Fibroblast of lung (primary cell): ENCODE results near the gene ALPG. TPM values are rescaled to one million over a fixed set of nuclear protein-coding genes. Genes with fewer than 3 reads are reported as not detected.
"Not testable (repeated sequence)": the region's sequence is repeated elsewhere in the genome, so short reads cannot be mapped to it uniquely, and the experiment has no call there.

ENCODE experiments used
- DNase-seq, 2 donors: peaks; one replicate each; pipeline versions ENCODE4 v3.0.0 to v3.0.0-alpha.2; 2010; ENCODE audit warnings: low read depth in 2 of 2
- H2AFZ ChIP-seq: 2 replicates; pipeline ENCODE4 v1.5.1; 2012; ENCODE audit warnings: low read length, control low read depth, inconsistent platforms
- H3K27ac ChIP-seq: 2 replicates; pipeline ENCODE4 v1.5.1; 2011; ENCODE audit warnings: low read length, control low read depth; ENCODE audit not compliant: insufficient read depth
- H3K27me3 ChIP-seq: 2 replicates; pipeline ENCODE4 v1.5.1; 2011; ENCODE audit warnings: mild to moderate bottlenecking, low read length; ENCODE audit not compliant: control insufficient read depth, insufficient read depth
- H3K36me3 ChIP-seq: 2 replicates; pipeline ENCODE4 v1.5.1; 2011; ENCODE audit warnings: low read length; ENCODE audit not compliant: control insufficient read depth, insufficient read depth
- H3K4me1 ChIP-seq: 2 replicates; pipeline ENCODE4 v1.5.1; 2011; ENCODE audit warnings: low read length; ENCODE audit not compliant: control insufficient read depth, insufficient read depth; ENCODE audit errors: extremely low read depth
- H3K4me2 ChIP-seq: 2 replicates; pipeline ENCODE4 v1.5.1; 2011; ENCODE audit warnings: low read length, control low read depth; ENCODE audit not compliant: insufficient read depth; ENCODE audit errors: extremely low read depth
- H3K4me3 ChIP-seq, 4 experiments: fragments of 200-600 bp in 1 of 4; sonication (generic) in 1 of 4; replicated peaks in 1 of 4; 2 replicates each; pipeline ENCODE4 v1.5.1; 2011 to 2016; ENCODE audit warnings: low read length in 4 of 4, low read depth in 3 of 4, mild to moderate bottlenecking in 3 of 4, control low read depth in 2 of 4, inconsistent platforms in 1 of 4, mixed read lengths in 1 of 4; ENCODE audit not compliant: insufficient read depth in 1 of 4; ENCODE audit errors: control extremely low read depth in 1 of 4
- H3K79me2 ChIP-seq: 2 replicates; pipeline ENCODE4 v1.5.1; 2012; ENCODE audit warnings: mild to moderate bottlenecking, low read length, inconsistent platforms; ENCODE audit not compliant: control insufficient read depth, insufficient read depth
- H3K9ac ChIP-seq: 2 replicates; pipeline ENCODE4 v1.5.1; 2011; ENCODE audit warnings: mild to moderate bottlenecking, low read length, control low read depth; ENCODE audit not compliant: insufficient read depth
- H3K9me3 ChIP-seq: 2 replicates; pipeline ENCODE4 v1.5.1; 2012; ENCODE audit warnings: low read depth, low read length; ENCODE audit not compliant: control insufficient read depth, insufficient read depth
- H4K20me1 ChIP-seq: 2 replicates; pipeline ENCODE4 v1.5.1; 2011; ENCODE audit warnings: low read length; ENCODE audit not compliant: control insufficient read depth, insufficient read depth; ENCODE audit errors: extremely low read depth
- EZH2 ChIP-seq: IDR thresholded peaks from 2 replicates; pipeline ENCODE4 v1.5.1; 2012; ENCODE audit warnings: low read length, control low read depth, mild to moderate bottlenecking; ENCODE audit errors: missing control alignments
- polyA plus RNA-seq, 2 donors: library from polyadenylated mRNA; depleted of rRNA in 1 of 2; stranded (reverse) in 1 of 2; unstranded in 1 of 2; fragments of >200 nt; gene quantifications; 2 replicates each; pipeline ENCODE4 v1.2.1, GENCODE V29; 2011 to 2012; ENCODE audit warnings: missing spikeins in 1 of 2
- total RNA-seq: library from RNA; depleted of rRNA; stranded (reverse); fragments of >200 nt; gene quantifications from 2 replicates; pipeline ENCODE4 v1.2.1, GENCODE V29; 2014
- TF ChIP-seq, protein P1 (sequence below), 2 donors: IDR thresholded peaks in 1 of 2; conservative IDR thresholded peaks in 1 of 2; 1 replicate in 1 of 2; 2 replicates in 1 of 2; pipeline ENCODE4 v1.5.1; 2011 to 2012; ENCODE audit warnings: low read length in 2 of 2, control low read depth in 1 of 2, inconsistent platforms in 1 of 2, low read depth in 1 of 2, mild to moderate bottlenecking in 1 of 2

ALPG gene
- total and polyA plus RNA-seq, 2 donors (not counting 1 experiment from before 2014, with no cell fraction given) = not detected

DNA sequence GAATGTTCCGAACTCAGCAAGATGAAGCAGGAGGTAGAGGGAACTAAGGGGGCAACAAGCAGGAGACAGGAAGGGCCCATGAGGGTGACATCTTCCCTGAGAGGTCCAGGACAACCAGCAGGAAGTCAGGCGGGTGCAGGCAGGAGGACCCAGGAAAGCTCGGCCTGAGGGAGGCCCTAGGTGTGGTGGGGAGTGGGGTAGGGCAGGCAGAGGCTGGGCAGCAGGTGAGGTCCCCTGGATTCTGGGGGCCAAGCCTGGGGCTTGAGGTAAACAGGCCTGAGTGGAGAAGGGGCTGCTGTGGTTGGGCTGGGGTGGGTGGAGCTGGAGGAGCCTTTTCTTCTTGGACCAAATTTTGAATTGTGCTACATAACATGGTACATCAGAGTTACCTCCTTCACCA, 4.1 kb upstream of the ALPG start:
- H3K27me3 ChIP-seq = no peaks in the 10 kb centered on the region

DNA sequence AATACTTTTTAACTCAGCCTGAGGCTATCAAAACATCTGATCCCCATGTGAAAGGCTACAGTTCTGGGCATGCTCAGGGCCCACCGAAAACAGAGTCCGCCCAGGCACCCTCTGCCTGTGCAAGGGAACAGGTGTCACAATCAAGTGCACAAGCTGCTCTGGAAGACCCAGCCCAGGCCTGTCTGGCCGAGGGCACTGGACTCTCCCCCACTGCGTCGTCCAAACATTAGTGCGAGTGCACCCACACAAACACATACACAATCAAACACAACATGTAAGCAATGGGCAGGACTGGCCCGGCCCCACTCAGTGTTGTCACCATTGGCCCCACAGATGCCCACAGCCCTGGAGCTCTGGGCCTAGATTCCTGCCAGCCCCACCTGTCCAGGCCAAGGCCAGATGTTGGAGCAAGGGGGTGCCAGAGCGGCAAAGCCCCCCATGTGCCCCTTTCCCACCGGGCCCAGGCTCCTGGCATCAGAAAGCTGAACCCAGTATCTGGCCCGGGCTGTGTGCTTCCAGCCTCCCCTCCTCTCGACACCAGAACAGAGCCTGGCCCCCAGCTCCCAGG, 617 bp upstream of the ALPG start:
- no peak for DNase-seq
- no peaks in the 10 kb centered on the region for H4K20me1 ChIP-seq
- H3K4me1 ChIP-seq = no peaks in the 10 kb centered on the region
- H3K27me3 ChIP-seq = no peaks in the 10 kb centered on the region
- no peak overlapping the region for H3K9ac ChIP-seq
- no peak overlapping the region for H3K4me2 ChIP-seq
- no peaks in the 10 kb centered on the region for H3K36me3 ChIP-seq
- TF ChIP-seq EZH2 = no peak
- TF ChIP-seq, protein P1, sequence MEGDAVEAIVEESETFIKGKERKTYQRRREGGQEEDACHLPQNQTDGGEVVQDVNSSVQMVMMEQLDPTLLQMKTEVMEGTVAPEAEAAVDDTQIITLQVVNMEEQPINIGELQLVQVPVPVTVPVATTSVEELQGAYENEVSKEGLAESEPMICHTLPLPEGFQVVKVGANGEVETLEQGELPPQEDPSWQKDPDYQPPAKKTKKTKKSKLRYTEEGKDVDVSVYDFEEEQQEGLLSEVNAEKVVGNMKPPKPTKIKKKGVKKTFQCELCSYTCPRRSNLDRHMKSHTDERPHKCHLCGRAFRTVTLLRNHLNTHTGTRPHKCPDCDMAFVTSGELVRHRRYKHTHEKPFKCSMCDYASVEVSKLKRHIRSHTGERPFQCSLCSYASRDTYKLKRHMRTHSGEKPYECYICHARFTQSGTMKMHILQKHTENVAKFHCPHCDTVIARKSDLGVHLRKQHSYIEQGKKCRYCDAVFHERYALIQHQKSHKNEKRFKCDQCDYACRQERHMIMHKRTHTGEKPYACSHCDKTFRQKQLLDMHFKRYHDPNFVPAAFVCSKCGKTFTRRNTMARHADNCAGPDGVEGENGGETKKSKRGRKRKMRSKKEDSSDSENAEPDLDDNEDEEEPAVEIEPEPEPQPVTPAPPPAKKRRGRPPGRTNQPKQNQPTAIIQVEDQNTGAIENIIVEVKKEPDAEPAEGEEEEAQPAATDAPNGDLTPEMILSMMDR (conservative IDR thresholded peaks at IDR 0.05 in 1 of 2, IDR thresholded peaks at IDR 0.05 in 1 of 2; ENCODE audit: low read depth in 1 of 2, low read length in 2 of 2) = no peak
- no peak overlapping the region for H3K27ac ChIP-seq
- no peaks in the 10 kb centered on the region for H3K9me3 ChIP-seq
- H3K79me2 ChIP-seq = no peaks in the 10 kb centered on the region
- H3K4me3 ChIP-seq = no peak overlapping the region
- no peak overlapping the region for H2AFZ ChIP-seq

More for the DNA sequence above, 4.1 kb upstream of the ALPG start:
- Histone ChIP-seq H2AFZ (no peak overlapping the region), H3K4me3 (no peak overlapping the region), H3K79me2 (no peaks in the 10 kb centered on the region), H3K9ac (no peak overlapping the region), H3K27ac (no peak overlapping the region), H3K4me1 (no peaks in the 10 kb centered on the region), H3K36me3 (no peaks in the 10 kb centered on the region), H3K9me3 (no peaks in the 10 kb centered on the region), H3K4me2 (no peak overlapping the region), H4K20me1 (no peaks in the 10 kb centered on the region)
- no peak for DNase-seq
- TF ChIP-seq, protein P1 (conservative IDR thresholded peaks at IDR 0.05 in 1 of 2, IDR thresholded peaks at IDR 0.05 in 1 of 2; ENCODE audit: low read depth in 1 of 2, low read length in 2 of 2) = no peak
- no peak for TF ChIP-seq EZH2

DNA sequence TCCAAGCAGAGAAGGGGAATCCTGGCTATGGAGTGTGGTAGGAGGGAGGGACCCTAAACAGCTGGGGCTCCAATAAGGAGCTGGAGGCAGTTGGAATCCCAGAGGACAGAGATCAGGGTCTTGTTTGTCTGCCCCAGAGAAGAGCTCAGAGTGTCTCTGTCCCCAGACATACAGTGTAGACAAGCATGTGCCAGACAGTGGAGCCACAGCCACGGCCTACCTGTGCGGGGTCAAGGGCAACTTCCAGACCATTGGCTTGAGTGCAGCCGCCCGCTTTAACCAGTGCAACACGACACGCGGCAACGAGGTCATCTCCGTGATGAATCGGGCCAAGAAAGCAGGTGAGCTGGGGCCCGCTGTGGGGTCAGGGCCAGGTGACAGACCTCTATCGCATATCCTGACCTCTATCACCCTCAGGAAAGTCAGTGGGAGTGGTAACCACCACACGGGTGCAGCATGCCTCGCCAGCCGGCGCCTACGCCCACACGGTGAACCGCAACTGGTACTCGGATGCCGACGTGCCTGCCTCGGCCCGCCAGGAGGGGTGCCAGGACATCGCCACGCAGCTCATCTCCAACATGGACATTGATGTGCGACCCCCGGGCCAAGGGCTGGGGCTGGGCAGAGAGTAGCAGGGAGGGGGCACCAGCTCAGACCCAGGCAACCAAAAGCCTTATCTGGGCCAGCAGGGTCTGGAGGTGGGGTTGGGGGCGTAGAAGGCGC, 945 bp downstream of the ALPG start:
- not testable (repeated sequence) for H3K9me3 ChIP-seq, H3K27me3 ChIP-seq, H3K4me3 ChIP-seq, H3K79me2 ChIP-seq, H3K4me2 ChIP-seq, DNase-seq, H3K9ac ChIP-seq, H4K20me1 ChIP-seq, H3K4me1 ChIP-seq, H3K36me3 ChIP-seq, H3K27ac ChIP-seq, H2AFZ ChIP-seq

DNA sequence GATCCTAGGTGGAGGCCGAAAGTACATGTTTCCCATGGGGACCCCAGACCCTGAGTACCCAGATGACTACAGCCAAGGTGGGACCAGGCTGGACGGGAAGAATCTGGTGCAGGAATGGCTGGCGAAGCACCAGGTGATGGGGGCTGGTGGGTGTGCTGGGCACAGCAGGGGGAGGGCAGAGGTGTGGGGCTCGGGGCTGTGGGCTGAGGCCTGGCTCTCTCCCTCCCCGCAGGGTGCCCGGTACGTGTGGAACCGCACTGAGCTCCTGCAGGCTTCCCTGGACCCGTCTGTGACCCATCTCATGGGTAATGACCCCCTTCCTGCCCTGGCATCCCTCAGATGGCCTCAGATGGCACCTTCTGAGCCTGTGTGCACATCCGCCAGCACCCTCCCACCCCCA, 1.6 kb downstream of the ALPG start:
- H3K4me2 ChIP-seq, H3K27ac ChIP-seq, H3K9ac ChIP-seq, H4K20me1 ChIP-seq, H3K27me3 ChIP-seq, H3K4me1 ChIP-seq, H3K36me3 ChIP-seq, H3K79me2 ChIP-seq, DNase-seq, H3K4me3 ChIP-seq, H2AFZ ChIP-seq, H3K9me3 ChIP-seq: not testable (repeated sequence)

DNA sequence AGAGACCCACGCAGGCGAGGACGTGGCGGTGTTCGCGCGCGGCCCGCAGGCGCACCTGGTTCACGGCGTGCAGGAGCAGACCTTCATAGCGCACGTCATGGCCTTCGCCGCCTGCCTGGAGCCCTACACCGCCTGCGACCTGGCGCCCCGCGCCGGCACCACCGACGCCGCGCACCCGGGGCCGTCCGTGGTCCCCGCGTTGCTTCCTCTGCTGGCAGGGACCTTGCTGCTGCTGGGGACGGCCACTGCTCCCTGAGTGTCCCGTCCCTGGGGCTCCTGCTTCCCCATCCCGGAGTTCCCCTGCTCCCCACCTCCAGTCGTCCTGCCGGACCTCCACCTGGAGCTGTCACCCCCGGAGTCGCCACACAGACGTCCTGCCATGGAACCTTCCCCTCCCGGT, 3.0 kb downstream of the ALPG start:
- not testable (repeated sequence) for H3K36me3 ChIP-seq, H3K27ac ChIP-seq, H4K20me1 ChIP-seq, H3K4me1 ChIP-seq, H3K9ac ChIP-seq, H3K79me2 ChIP-seq, H3K9me3 ChIP-seq, H2AFZ ChIP-seq, H3K27me3 ChIP-seq, H3K4me3 ChIP-seq, DNase-seq, H3K4me2 ChIP-seq
